HepG2 (cell line): ENCODE results near the gene SV2B. TPM values are rescaled to one million over a fixed set of nuclear protein-coding genes. Genes with fewer than 3 reads are reported as not detected.

Experiments used
- ATAC-seq: fragments of 200-7000 bp; cut with Tn5 transposase; 3 replicates; pipeline ENCODE4 v1.9.1; 2020; ENCODE audit warnings: mild to moderate bottlenecking, moderate library complexity
- BruUV-seq: library from RNA; stranded (reverse); fragments of 400-500 nt; replicated peaks from 2 replicates; lab custom pipeline; 2021; lab: Mats Ljungman, UMichigan
- CTCF ChIA-PET: fragments of 300-600 bp; formaldehyde crosslinking; extraction: SDS; loops from one replicate; lab custom pipeline; 2021; ENCODE audit warnings: low total read pairs, inconsistent platforms, low intra/inter-chr PET ratio; lab: Yijun Ruan, JAX
- POLR2A ChIA-PET: fragments of 350-600 bp; sonication (Branson Sonifier 250); formaldehyde crosslinking; loops from one replicate; lab custom pipeline; 2020; ENCODE audit warnings: antibody characterized with exemption, inconsistent platforms; lab: Yijun Ruan, JAX
- DNase-seq: peaks from one replicate; pipeline ENCODE4 v3.0.0-alpha.2; 2015; ENCODE audit warnings: low spot score
- FAIRE-seq: peaks from 3 replicates; lab custom pipeline; 2011; peaks lifted over from hg19 to GRCh38; lab: Jason Lieb, UNC
- H2AFZ ChIP-seq: one replicate; pipeline ENCODE4 v1.6.1; 2011; ENCODE audit warnings: low read length, inconsistent platforms
- H3K27ac ChIP-seq: fragments of 300-600 bp; 3 replicates; pipeline ENCODE4 v1.8.0; 2011; ENCODE audit warnings: mixed run types, mild to moderate bottlenecking, mixed read lengths, low read length, inconsistent platforms; ENCODE audit not compliant: insufficient read depth; ENCODE audit errors: extremely low read length
- H3K27me3 ChIP-seq, 2 experiments: fragments of 200-600 bp in 1 of 2; 2 replicates in 1 of 2; 3 replicates in 1 of 2; pipeline versions ENCODE4 v1.6.0 to v1.8.0; 2011; ENCODE audit warnings: low read length in 2 of 2, mild to moderate bottlenecking in 2 of 2, moderate library complexity in 2 of 2, inconsistent platforms in 1 of 2; ENCODE audit not compliant: insufficient read depth in 2 of 2, control insufficient read depth in 1 of 2
- H3K36me3 ChIP-seq, 2 experiments: fragments of 200-600 bp in 1 of 2; replicated peaks in 1 of 2; 2 replicates in 1 of 2; 3 replicates in 1 of 2; pipeline versions ENCODE4 v1.5.1 to v1.8.0; 2011; ENCODE audit warnings: low read length in 2 of 2, inconsistent platforms in 1 of 2; ENCODE audit not compliant: insufficient read depth in 2 of 2, control insufficient read depth in 1 of 2
- H3K4me1 ChIP-seq: 2 replicates; pipeline ENCODE4 v1.5.1; 2012; ENCODE audit warnings: low read length, inconsistent platforms; ENCODE audit not compliant: insufficient read depth
- H3K4me2 ChIP-seq: 2 replicates; pipeline ENCODE4 v1.6.0; 2011; ENCODE audit warnings: low read depth, low read length, inconsistent platforms
- H3K4me3 ChIP-seq, 3 experiments: fragments of 200-600 bp in 1 of 3; sonication (generic), shearing (Covaris generic) in 1 of 3; replicated peaks in 1 of 3; 2 replicates each; pipeline ENCODE4 v1.5.1; 2011 to 2016; ENCODE audit warnings: low read length in 3 of 3, inconsistent platforms in 2 of 3, low read depth in 2 of 3, mild to moderate bottlenecking in 2 of 3, control low read depth in 1 of 3, mixed read lengths in 1 of 3; ENCODE audit not compliant: insufficient read depth in 1 of 3
- H3K79me2 ChIP-seq: one replicate; pipeline ENCODE4 v1.6.1; 2011; ENCODE audit warnings: low read length, inconsistent platforms; ENCODE audit not compliant: insufficient read depth
- H3K9ac ChIP-seq: 2 replicates; pipeline ENCODE4 v1.6.0; 2011; ENCODE audit warnings: mild to moderate bottlenecking, low read depth, low read length, inconsistent platforms; ENCODE audit not compliant: insufficient read depth
- H3K9me3 ChIP-seq: 2 replicates; pipeline ENCODE4 v1.5.1; 2012; ENCODE audit warnings: mild to moderate bottlenecking, low read length
- H4K20me1 ChIP-seq: 2 replicates; pipeline ENCODE4 v1.6.0; 2011; ENCODE audit warnings: inconsistent platforms, mild to moderate bottlenecking, low read length, moderate library complexity; ENCODE audit not compliant: insufficient read depth
- BCL6 ChIP-seq: IDR thresholded peaks from 2 replicates; pipeline ENCODE4 v1.6.1; 2016; ENCODE audit warnings: missing genetic modification reagents, missing compliant biosample characterization
- USF2 ChIP-seq, 2 experiments: sonication (generic) in 1 of 2; formaldehyde crosslinking in 1 of 2; IDR thresholded peaks; 2 replicates each; pipeline versions ENCODE4 v1.5.1 to v1.6.1; 2011 to 2020; ENCODE audit warnings: borderline replicate concordance in 1 of 2, low read depth in 1 of 2, low read length in 1 of 2, mild to moderate bottlenecking in 1 of 2, missing genetic modification reagents in 1 of 2, moderate library complexity in 1 of 2
- ZBTB40 ChIP-seq, 2 experiments: fragments of 450-650 bp in 1 of 2; sonication (generic) in 1 of 2; formaldehyde crosslinking in 1 of 2; IDR thresholded peaks; 2 replicates each; pipeline versions ENCODE4 v1.6.1 to v1.8.0; 2016 to 2022; ENCODE audit warnings: antibody characterized with exemption in 1 of 2, mild to moderate bottlenecking in 1 of 2, missing genetic modification reagents in 1 of 2
- ZNF124 ChIP-seq: sonication (generic); formaldehyde crosslinking; IDR thresholded peaks from 2 replicates; pipeline ENCODE4 v1.4.0; 2020; ENCODE audit warnings: missing genetic modification reagents
- ZNF512B ChIP-seq: sonication (generic); formaldehyde crosslinking; IDR thresholded peaks from 2 replicates; pipeline ENCODE4 v1.5.1; 2020; ENCODE audit warnings: missing genetic modification reagents, mild to moderate bottlenecking, borderline replicate concordance
- ZNF546 ChIP-seq: sonication (generic); formaldehyde crosslinking; conservative IDR thresholded peaks from 2 replicates; pipeline ENCODE4 v1.8.1; 2023; ENCODE audit warnings: mild to moderate bottlenecking, missing genetic modification reagents
- ZNF616 ChIP-seq: sonication (generic); formaldehyde crosslinking; IDR thresholded peaks from 2 replicates; pipeline ENCODE4 v1.5.0; 2020; ENCODE audit warnings: low read depth, mild to moderate bottlenecking, missing genetic modification reagents
- WGBS: methylation state at CpG from one replicate; pipeline ENCODE4 v1.1.6; 2017; ENCODE audit warnings: low lambda C conversion rate; 5-methylcytosine and 5-hydroxymethylcytosine counted together
- in situ Hi-C: cut with HindIII; loops from 2 replicates; pipeline ENCODE4 v1.10.0; 2017; ENCODE audit warnings: low pct_unique_long_range_greater_than_20kb; ENCODE audit not compliant: extremely low pct_ligation_motif_present
- intact Hi-C: fragments of 100-400 bp; cut with micrococcal nuclease; formaldehyde crosslinking; loops from one replicate; pipeline ENCODE4 v1.10.0; 2022; ENCODE audit not compliant: unreplicated experiment
- polyA plus RNA-seq, 8 experiments: library from polyadenylated mRNA; depleted of rRNA in 3 of 8; stranded (reverse) in 7 of 8; unstranded in 1 of 8; fragments of >200 nt; fragmentation: Illumina TruSeq in 4 of 8; extraction: Trizol in 4 of 8; gene quantifications; 2 replicates each; pipeline versions ENCODE4 v1.2.1 to v1.2.3, GENCODE V29; 2011 to 2016; ENCODE audit warnings: low read depth in 4 of 8, missing spikeins in 1 of 8, mixed read lengths in 1 of 8; ENCODE audit not compliant: insufficient read depth in 1 of 8
- total RNA-seq, 5 experiments: library from RNA; depleted of rRNA; stranded (reverse); fragments of >200 nt; fragmentation: Illumina TruSeq; extraction: Trizol; gene quantifications; 2 replicates each; pipeline ENCODE4 v1.2.3, GENCODE V29; 2016; ENCODE audit warnings: low read depth in 1 of 5

SV2B gene
- total and polyA plus RNA-seq, 2 of the 13 experiments (the other 11 are each of a cell fraction or from before 2014, with no cell fraction given) = not detected

GRCh38 chr15:91278951-91279350 lies 178.9 kb downstream of the SV2B start:
- intact Hi-C loops = no loop called here
- Histone ChIP-seq H3K9me3 (no peaks in the 10 kb centered on the region), H3K79me2 (no peaks in the 10 kb centered on the region), H3K9ac (no peak overlapping the region), H3K27me3 (no peaks in the 10 kb centered on the region), H3K4me1 (no peaks in the 10 kb centered on the region), H3K36me3 (no peaks in the 10 kb centered on the region), H4K20me1 (no peaks in the 10 kb centered on the region), H3K4me3 (no peak overlapping the region), H3K27ac (no peak overlapping the region), H2AFZ (no peak overlapping the region), H3K4me2 (no peak overlapping the region)
- in situ Hi-C loops = no loop called here
- FAIRE-seq (no peak), DNase-seq (no peak), ATAC-seq (no peak)
- ChIA-PET CTCF (no interaction called here), POLR2A (no interaction called here)
- 4% methylated on average over 2 of the region's 2 CpGs for WGBS
- no TSS peak for BruUV-seq
- TF ChIP-seq ZNF124 (CRISPR knock-in tag) = no peak
- TF ChIP-seq ZNF512B (CRISPR knock-in tag) = no peak
- no peak for TF ChIP-seq ZNF616 (CRISPR knock-in tag)
- no peak for TF ChIP-seq BCL6
- no peak for TF ChIP-seq ZNF546 (CRISPR knock-in tag)
- no peak for TF ChIP-seq ZBTB40 (IDR thresholded peaks at IDR 0.05)
- TF ChIP-seq ZBTB40 (CRISPR knock-in tag; IDR thresholded peaks at IDR 0.05) = no peak
- no peak for TF ChIP-seq USF2 (IDR thresholded peaks at IDR 0.05; ENCODE audit: low read depth, low read length)
- no peak for TF ChIP-seq USF2 (CRISPR knock-in tag; IDR thresholded peaks at IDR 0.05; ENCODE audit: borderline replicate concordance)
